Measurements from ENCODE around the gene ZNF883.

DNA sequence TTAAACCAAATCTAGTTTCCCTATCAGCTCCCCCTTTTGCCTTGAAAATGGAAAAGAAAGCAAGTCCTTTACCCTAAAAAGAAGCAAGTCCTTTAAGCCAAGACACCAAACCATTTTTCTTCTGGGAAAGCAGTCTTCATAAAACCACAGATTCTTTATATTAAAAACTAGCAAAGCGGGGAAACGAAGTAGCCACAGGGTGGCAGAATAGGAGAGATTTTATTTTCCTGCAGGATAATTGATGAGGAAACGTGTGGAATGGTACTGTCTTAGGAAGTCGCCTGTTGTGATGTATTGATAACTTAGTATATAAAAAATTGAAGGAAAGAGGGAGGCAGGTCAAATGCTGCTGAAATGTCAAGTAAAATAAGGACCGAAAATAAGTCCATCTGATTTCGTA is 41.1 kb downstream of the ZNF883 start:
- TF ChIP-seq, protein P1, sequence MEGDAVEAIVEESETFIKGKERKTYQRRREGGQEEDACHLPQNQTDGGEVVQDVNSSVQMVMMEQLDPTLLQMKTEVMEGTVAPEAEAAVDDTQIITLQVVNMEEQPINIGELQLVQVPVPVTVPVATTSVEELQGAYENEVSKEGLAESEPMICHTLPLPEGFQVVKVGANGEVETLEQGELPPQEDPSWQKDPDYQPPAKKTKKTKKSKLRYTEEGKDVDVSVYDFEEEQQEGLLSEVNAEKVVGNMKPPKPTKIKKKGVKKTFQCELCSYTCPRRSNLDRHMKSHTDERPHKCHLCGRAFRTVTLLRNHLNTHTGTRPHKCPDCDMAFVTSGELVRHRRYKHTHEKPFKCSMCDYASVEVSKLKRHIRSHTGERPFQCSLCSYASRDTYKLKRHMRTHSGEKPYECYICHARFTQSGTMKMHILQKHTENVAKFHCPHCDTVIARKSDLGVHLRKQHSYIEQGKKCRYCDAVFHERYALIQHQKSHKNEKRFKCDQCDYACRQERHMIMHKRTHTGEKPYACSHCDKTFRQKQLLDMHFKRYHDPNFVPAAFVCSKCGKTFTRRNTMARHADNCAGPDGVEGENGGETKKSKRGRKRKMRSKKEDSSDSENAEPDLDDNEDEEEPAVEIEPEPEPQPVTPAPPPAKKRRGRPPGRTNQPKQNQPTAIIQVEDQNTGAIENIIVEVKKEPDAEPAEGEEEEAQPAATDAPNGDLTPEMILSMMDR (IDR thresholded peaks at IDR 0.05): no peak
- TF ChIP-seq POLR2A (IDR thresholded peaks at IDR 0.05): no peak
